NCI-H1436 (cell line): ENCODE measurements around the gene STIM1.

ENCODE experiments used
- DNase-seq: peaks from one replicate; lab custom pipeline; 2025; lab: John Stamatoyannopoulos, UW

Gene STIM1

GRCh38 chr11:3916962-3917361 is 61.5 kb downstream of the STIM1 start:
- DNase-seq = no peak

GRCh38 chr11:3920148-3920852 is 64.8 kb downstream of the STIM1 start:
- no peak for DNase-seq

GRCh38 chr11:3922056-3922455 is 66.6 kb downstream of the STIM1 start:
- no peak for DNase-seq

GRCh38 chr11:3925513-3925912 is 70.0 kb downstream of the STIM1 start:
- DNase-seq = no peak

GRCh38 chr11:3926458-3927095 is 71.1 kb downstream of the STIM1 start:
- DNase-seq = no peak

- DNase-seq = no peak
Observed at GRCh38 chr11:3927129-3927796, 71.8 kb downstream of the STIM1 start.

GRCh38 chr11:3929232-3929631 is 73.8 kb downstream of the STIM1 start:
- DNase-seq = no peak

- no peak for DNase-seq
Observed at GRCh38 chr11:3929649-3930048, 74.2 kb downstream of the STIM1 start.

- DNase-seq = no peak
Observed at GRCh38 chr11:3932698-3933097, 77.2 kb downstream of the STIM1 start.

- DNase-seq = no peak
Observed at GRCh38 chr11:3933165-3933628, 77.7 kb downstream of the STIM1 start.

- no peak for DNase-seq
Observed at GRCh38 chr11:3934658-3935057, 79.2 kb downstream of the STIM1 start.

- no peak for DNase-seq
Observed at GRCh38 chr11:3936517-3936916, 81.1 kb downstream of the STIM1 start.

GRCh38 chr11:3939211-3939610 is 83.7 kb downstream of the STIM1 start:
- no peak for DNase-seq

GRCh38 chr11:3939651-3940190 is 84.3 kb downstream of the STIM1 start:
- no peak for DNase-seq

- no peak for DNase-seq
Observed at GRCh38 chr11:3942160-3942955, 86.9 kb downstream of the STIM1 start.

GRCh38 chr11:3942956-3943497 is 87.6 kb downstream of the STIM1 start:
- DNase-seq = no peak

- DNase-seq = no peak
Observed at GRCh38 chr11:3944198-3944597, 88.7 kb downstream of the STIM1 start.

GRCh38 chr11:3946455-3947017 is 91.1 kb downstream of the STIM1 start:
- DNase-seq = no peak

GRCh38 chr11:3947061-3947460 is 91.6 kb downstream of the STIM1 start:
- DNase-seq = no peak

- no peak for DNase-seq
Observed at GRCh38 chr11:3949125-3949524, 93.7 kb downstream of the STIM1 start.

GRCh38 chr11:3950996-3951660 is 95.7 kb downstream of the STIM1 start:
- no peak for DNase-seq
